K562 (cell line): Measurements from ENCODE around the gene TIGD7.

Experiments
- RFX5 ChIP-seq: IDR thresholded peaks from 2 replicates; pipeline ENCODE4 v1.6.1; 2011; ENCODE audit warnings: low read depth, mild to moderate bottlenecking, improper control_type of control experiment, low read length
- ZBTB34 ChIP-seq: fragments of 250-450 bp; sonication (Bioruptor Pico); IDR thresholded peaks from 2 replicates; pipeline ENCODE4 v1.8.0; 2021; ENCODE audit warnings: mild to moderate bottlenecking, moderate library complexity
- TF ChIP-seq, protein P1 (sequence below): fragments of 450-650 bp; IDR thresholded peaks from 2 replicates; pipeline ENCODE4 v1.6.1; 2016; ENCODE audit warnings: low read depth

GRCh38 chr16:3262517-3262916, 42.7 kb downstream of the TIGD7 start:
- TF ChIP-seq ZBTB34 (CRISPR knock-in tag) (no peak), RFX5 (no peak)
- TF ChIP-seq, protein P1, sequence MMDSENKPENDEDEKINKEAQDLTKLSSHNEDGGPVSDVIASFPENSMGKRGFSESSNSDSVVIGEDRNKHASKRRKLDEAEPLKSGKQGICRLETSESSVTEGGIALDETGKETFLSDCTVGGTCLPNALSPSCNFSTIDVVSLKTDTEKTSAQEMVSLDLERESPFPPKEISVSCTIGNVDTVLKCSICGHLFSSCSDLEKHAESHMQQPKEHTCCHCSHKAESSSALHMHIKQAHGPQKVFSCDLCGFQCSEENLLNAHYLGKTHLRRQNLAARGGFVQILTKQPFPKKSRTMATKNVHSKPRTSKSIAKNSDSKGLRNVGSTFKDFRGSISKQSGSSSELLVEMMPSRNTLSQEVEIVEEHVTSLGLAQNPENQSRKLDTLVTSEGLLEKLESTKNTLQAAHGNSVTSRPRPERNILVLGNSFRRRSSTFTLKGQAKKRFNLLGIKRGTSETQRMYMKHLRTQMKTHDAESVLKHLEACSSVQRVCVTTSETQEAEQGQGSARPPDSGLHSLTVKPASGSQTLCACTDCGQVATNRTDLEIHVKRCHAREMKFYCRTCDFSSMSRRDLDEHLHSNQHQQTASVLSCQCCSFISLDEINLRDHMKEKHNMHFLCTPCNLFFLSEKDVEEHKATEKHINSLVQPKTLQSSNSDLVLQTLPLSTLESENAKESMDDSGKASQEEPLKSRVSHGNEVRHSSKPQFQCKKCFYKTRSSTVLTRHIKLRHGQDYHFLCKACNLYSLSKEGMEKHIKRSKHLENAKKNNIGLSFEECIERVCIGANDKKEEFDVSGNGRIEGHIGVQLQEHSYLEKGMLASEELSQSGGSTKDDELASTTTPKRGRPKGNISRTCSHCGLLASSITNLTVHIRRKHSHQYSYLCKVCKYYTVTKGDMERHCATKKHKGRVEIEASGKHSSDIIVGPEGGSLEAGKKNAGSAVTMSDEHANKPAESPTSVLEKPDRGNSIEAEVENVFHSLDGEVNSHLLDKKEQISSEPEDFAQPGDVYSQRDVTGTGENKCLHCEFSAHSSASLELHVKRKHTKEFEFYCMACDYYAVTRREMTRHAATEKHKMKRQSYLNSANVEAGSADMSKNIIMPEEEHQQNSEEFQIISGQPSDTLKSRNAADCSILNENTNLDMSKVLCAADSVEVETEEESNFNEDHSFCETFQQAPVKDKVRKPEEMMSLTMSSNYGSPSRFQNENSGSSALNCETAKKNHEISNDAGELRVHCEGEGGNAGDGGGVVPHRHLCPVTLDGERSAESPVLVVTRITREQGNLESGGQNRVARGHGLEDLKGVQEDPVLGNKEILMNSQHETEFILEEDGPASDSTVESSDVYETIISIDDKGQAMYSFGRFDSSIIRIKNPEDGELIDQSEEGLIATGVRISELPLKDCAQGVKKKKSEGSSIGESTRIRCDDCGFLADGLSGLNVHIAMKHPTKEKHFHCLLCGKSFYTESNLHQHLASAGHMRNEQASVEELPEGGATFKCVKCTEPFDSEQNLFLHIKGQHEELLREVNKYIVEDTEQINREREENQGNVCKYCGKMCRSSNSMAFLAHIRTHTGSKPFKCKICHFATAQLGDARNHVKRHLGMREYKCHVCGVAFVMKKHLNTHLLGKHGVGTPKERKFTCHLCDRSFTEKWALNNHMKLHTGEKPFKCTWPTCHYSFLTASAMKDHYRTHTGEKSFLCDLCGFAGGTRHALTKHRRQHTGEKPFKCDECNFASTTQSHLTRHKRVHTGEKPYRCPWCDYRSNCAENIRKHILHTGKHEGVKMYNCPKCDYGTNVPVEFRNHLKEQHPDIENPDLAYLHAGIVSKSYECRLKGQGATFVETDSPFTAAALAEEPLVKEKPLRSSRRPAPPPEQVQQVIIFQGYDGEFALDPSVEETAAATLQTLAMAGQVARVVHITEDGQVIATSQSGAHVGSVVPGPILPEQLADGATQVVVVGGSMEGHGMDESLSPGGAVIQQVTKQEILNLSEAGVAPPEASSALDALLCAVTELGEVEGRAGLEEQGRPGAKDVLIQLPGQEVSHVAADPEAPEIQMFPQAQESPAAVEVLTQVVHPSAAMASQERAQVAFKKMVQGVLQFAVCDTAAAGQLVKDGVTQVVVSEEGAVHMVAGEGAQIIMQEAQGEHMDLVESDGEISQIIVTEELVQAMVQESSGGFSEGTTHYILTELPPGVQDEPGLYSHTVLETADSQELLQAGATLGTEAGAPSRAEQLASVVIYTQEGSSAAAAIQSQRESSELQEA, result no peak
